ENCODE results near the gene LSM14A. TPM values are rescaled to one million over a fixed set of nuclear protein-coding genes. Genes with fewer than 3 reads are reported as not detected.

The LSM14A gene
- total RNA-seq, 4 donors from 2014 or later: 94.4 to 172 (median 130) TPM

DNA sequence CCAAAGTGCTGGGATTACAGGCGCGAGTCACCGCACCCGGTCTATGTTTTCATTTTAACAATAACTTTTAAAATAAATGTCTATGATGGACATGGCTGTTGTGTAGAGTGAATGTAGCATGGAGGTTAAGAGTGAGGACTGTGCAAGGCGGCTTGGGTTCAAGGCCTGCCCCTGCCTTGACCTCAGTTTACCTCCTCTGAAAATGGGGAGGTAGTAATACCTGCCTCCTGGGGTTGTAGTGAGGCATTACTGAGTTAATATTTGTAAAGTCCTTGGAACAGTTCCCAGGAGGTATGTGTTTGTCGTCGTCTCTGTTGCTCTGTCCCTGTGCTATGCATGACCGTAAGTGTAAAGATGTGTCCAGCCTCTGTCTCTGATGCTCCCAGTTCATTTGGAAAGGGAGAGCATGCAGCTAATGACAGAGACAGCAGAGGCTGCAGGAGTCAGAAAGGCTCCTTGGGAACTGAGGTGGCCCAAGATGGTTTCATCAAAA lies 91.5 kb downstream of the LSM14A start:
- intact Hi-C loops (cut with DNase I): no loop called here
- H3K4me1 ChIP-seq: peaks cover 23 to 55% (median 44%) of the 10 kb centered on the region in 4 donors
- no peaks in the 10 kb centered on the region for H3K9me3 ChIP-seq
- H3K27me3 ChIP-seq: no peaks in the 10 kb centered on the region
- no peak overlapping the region for H3K27ac ChIP-seq (replicated peaks in 1 of 4)
- no peak for DNase-seq (ENCODE audit: extremely low spot score)
- no peak for TF ChIP-seq POLR2A (IDR thresholded peaks at IDR 0.05; ENCODE audit: low read depth)
- TF ChIP-seq EP300 (IDR thresholded peaks at IDR 0.05): no peak
- TF ChIP-seq POLR2AphosphoS5 (IDR thresholded peaks at IDR 0.05): no peak
- TF ChIP-seq, protein P1, sequence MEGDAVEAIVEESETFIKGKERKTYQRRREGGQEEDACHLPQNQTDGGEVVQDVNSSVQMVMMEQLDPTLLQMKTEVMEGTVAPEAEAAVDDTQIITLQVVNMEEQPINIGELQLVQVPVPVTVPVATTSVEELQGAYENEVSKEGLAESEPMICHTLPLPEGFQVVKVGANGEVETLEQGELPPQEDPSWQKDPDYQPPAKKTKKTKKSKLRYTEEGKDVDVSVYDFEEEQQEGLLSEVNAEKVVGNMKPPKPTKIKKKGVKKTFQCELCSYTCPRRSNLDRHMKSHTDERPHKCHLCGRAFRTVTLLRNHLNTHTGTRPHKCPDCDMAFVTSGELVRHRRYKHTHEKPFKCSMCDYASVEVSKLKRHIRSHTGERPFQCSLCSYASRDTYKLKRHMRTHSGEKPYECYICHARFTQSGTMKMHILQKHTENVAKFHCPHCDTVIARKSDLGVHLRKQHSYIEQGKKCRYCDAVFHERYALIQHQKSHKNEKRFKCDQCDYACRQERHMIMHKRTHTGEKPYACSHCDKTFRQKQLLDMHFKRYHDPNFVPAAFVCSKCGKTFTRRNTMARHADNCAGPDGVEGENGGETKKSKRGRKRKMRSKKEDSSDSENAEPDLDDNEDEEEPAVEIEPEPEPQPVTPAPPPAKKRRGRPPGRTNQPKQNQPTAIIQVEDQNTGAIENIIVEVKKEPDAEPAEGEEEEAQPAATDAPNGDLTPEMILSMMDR (IDR thresholded peaks at IDR 0.05): no peak
- 82% methylated on average over 8 of the region's 8 CpGs for WGBS
- no peaks in the 10 kb centered on the region for H3K36me3 ChIP-seq
- no peak overlapping the region for H3K4me3 ChIP-seq

DNA sequence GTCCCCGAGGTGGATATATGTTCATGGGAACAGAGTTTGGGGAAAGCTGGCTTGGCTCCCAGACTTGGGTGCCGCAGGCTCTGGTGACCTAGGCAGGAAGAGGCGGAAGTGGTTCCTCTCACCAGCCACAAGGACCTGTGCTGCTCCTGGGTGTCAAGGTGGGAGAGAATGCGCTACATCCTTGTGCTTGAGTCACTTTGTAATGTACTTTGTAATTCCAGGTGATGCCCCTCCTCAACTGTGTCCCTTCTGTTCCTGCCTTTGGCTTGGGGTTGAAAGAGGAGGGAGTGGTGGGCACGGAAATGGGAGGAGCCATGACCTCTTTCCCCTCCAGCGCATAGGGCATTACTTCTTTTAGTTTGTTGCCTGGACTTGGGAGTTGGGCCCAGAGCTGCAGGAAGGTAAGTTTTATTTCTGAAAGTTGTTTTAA lies 92.9 kb downstream of the LSM14A start:
- intact Hi-C loops (cut with DNase I): no loop called here
- no peaks in the 10 kb centered on the region for H3K36me3 ChIP-seq
- no peaks in the 10 kb centered on the region for H3K9me3 ChIP-seq
- peak overlapping the region; percentile 23 to 36 (median 29) for H3K4me3 ChIP-seq
- peak overlapping the region in 2 of 4 donors; percentile 44 to 59 for H3K27ac ChIP-seq (replicated peaks in 1 of 4)
- H3K27me3 ChIP-seq: no peaks in the 10 kb centered on the region
- no peak for DNase-seq (ENCODE audit: extremely low spot score)
- H3K4me1 ChIP-seq: peaks cover 27 to 53% (median 45%) of the 10 kb centered on the region in 4 donors
- TF ChIP-seq EP300 (IDR thresholded peaks at IDR 0.05) (no peak), POLR2AphosphoS5 (IDR thresholded peaks at IDR 0.05) (peak; percentile 58 to 68), POLR2A (IDR thresholded peaks at IDR 0.05; ENCODE audit: low read depth) (no peak)
- TF ChIP-seq, protein P1 (IDR thresholded peaks at IDR 0.05): no peak
- 60% methylated on average over 6 of the region's 6 CpGs for WGBS

DNA sequence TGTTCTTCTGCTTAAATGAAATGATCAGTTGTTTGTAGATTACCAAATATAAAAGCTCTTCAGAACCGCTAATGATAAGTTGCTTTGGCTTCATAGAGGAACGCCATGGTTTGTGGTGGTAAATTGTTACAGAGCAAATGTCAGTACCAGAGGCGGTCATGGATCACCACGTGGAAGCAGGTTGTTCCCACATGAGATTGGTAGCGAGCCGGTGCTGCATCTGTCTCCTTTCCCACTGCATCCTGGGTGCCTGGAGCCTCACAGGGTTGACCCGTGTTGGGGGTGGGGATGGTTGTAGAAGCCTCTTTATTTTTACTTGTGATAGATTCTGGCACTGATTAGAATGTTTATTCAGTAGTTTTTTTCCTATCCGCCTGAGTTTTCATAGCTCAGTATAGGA lies 96.8 kb downstream of the LSM14A start:
- Histone ChIP-seq H3K27me3 (no peaks in the 10 kb centered on the region), H3K9me3 (no peaks in the 10 kb centered on the region), H3K4me1 (peaks cover 35 to 62% (median 40%) of the 10 kb centered on the region in 4 donors), H3K4me3 (peak overlapping the region in 1 of 4 donors; percentile 1), H3K36me3 (peaks cover 0 to 4% (median 0%) of the 10 kb centered on the region in 4 donors), H3K27ac (replicated peaks in 1 of 4) (peak overlapping the region; percentile 49 to 75 (median 57))
- TF ChIP-seq, protein P1 (IDR thresholded peaks at IDR 0.05): no peak
- no peak for TF ChIP-seq POLR2A (IDR thresholded peaks at IDR 0.05; ENCODE audit: low read depth)
- no peak for TF ChIP-seq EP300 (IDR thresholded peaks at IDR 0.05)
- TF ChIP-seq POLR2AphosphoS5 (IDR thresholded peaks at IDR 0.05): no peak
- WGBS: 79% methylated on average over 8 of the region's 8 CpGs
- DNase-seq (ENCODE audit: extremely low spot score): no peak
- intact Hi-C loops (cut with DNase I): no loop called here

DNA sequence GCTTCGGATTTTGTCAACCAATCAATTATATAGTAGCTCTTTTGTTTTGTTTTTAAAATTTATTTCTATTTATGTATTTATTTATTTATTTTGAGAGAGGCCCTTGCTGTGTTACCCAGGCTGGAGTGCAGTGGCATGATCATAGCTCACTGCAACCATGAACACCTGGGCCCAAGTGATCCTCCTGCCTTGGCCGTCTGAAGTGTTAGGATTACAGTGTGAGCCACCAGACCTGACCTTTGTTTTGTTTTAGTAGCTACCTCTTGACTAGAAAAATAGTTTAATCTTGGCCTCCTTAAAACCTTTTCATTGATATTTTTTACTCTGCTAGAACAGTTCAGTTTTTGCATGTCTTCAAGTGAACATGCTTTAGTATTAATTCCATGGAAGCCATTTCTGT lies 97.2 kb downstream of the LSM14A start:
- peaks cover 35 to 66% (median 42%) of the 10 kb centered on the region in 4 donors for H3K4me1 ChIP-seq
- DNase-seq (ENCODE audit: extremely low spot score): no peak
- H3K27me3 ChIP-seq: no peaks in the 10 kb centered on the region
- TF ChIP-seq POLR2A (IDR thresholded peaks at IDR 0.05; ENCODE audit: low read depth) (no peak), EP300 (IDR thresholded peaks at IDR 0.05) (no peak), POLR2AphosphoS5 (IDR thresholded peaks at IDR 0.05) (no peak)
- TF ChIP-seq, protein P1 (IDR thresholded peaks at IDR 0.05): no peak
- H3K27ac ChIP-seq (replicated peaks in 1 of 4): peak overlapping the region; percentile 49 to 75 (median 57)
- intact Hi-C loops (cut with DNase I): no loop called here
- no peak overlapping the region for H3K4me3 ChIP-seq
- WGBS: 63% methylated on average over 2 of the region's 2 CpGs
- H3K36me3 ChIP-seq: peaks cover 0 to 4% (median 0%) of the 10 kb centered on the region in 4 donors
- H3K9me3 ChIP-seq: no peaks in the 10 kb centered on the region
